ENCODE results near the gene PTK6. TPM values are rescaled to one million over a fixed set of nuclear protein-coding genes. Genes with fewer than 3 reads are reported as not detected.

PTK6 gene
- total and polyA plus RNA-seq, 2 of the 13 experiments (the other 11 are each of a cell fraction or from before 2014, with no cell fraction given): 0.08 TPM; not detected in 1

- TF ChIP-seq U2AF1 (optimal IDR thresholded peaks at IDR 0.05; ENCODE audit: low read depth, low read length) (no peak), MAX (IDR thresholded peaks at IDR 0.05) (peak; percentile 34; the same call in 1 of the 2 replicates), ZMYM4 (CRISPR knock-in tag; IDR thresholded peaks at IDR 0.05) (no peak; the same call in 1 of the 2 replicates), MLLT10 (CRISPR knock-in tag; IDR thresholded peaks at IDR 0.05) (no peak), RNF2 (conservative IDR thresholded peaks at IDR 0.05; ENCODE audit: low read depth) (0 out of 2 replicates have a peak, but pooled peaks have one; percentile 24), RELA (CRISPR knock-in tag; IDR thresholded peaks at IDR 0.05) (no peak), ZNF460 (CRISPR knock-in tag; IDR thresholded peaks at IDR 0.05; ENCODE audit: borderline replicate concordance) (no peak), REST (IDR thresholded peaks at IDR 0.05; ENCODE audit: borderline replicate concordance in 1 of 2, low read depth in 1 of 2, low read length in 2 of 2) (no peak), SALL1 (CRISPR knock-in tag; IDR thresholded peaks at IDR 0.05) (peak; percentile 60; the same call in 1 of the 2 replicates), ZNF331 (CRISPR knock-in tag; IDR thresholded peaks at IDR 0.05) (no peak; the same call in 1 of the 2 replicates), HNF4G (IDR thresholded peaks at IDR 0.05; ENCODE audit: borderline replicate concordance, low read depth, low read length) (peak; percentile 87), HNF4G (CRISPR knock-in tag; IDR thresholded peaks at IDR 0.05; ENCODE audit: borderline replicate concordance, low read depth) (peak; percentile 81; the same call in 1 of the 2 replicates), ZNF367 (CRISPR knock-in tag; IDR thresholded peaks at IDR 0.05; ENCODE audit: borderline replicate concordance) (no peak), ISX (CRISPR knock-in tag; conservative IDR thresholded peaks at IDR 0.05) (no peak), ZBTB21 (CRISPR knock-in tag; IDR thresholded peaks at IDR 0.05) (no peak), ZNF614 (CRISPR knock-in tag; IDR thresholded peaks at IDR 0.05; ENCODE audit: borderline replicate concordance) (no peak), PLSCR1 (CRISPR knock-in tag; IDR thresholded peaks at IDR 0.05; ENCODE audit: borderline replicate concordance) (no peak), SNAPC2 (CRISPR knock-in tag; IDR thresholded peaks at IDR 0.05) (no peak), KMT2B (CRISPR knock-in tag; IDR thresholded peaks at IDR 0.05) (peak; percentile 17; the same call in 1 of the 2 replicates), ZNF329 (CRISPR knock-in tag; IDR thresholded peaks at IDR 0.05; ENCODE audit: low read depth) (0 out of 2 replicates have a peak, but pooled peaks have one; percentile 18)
- TF ChIP-seq, protein P1, sequence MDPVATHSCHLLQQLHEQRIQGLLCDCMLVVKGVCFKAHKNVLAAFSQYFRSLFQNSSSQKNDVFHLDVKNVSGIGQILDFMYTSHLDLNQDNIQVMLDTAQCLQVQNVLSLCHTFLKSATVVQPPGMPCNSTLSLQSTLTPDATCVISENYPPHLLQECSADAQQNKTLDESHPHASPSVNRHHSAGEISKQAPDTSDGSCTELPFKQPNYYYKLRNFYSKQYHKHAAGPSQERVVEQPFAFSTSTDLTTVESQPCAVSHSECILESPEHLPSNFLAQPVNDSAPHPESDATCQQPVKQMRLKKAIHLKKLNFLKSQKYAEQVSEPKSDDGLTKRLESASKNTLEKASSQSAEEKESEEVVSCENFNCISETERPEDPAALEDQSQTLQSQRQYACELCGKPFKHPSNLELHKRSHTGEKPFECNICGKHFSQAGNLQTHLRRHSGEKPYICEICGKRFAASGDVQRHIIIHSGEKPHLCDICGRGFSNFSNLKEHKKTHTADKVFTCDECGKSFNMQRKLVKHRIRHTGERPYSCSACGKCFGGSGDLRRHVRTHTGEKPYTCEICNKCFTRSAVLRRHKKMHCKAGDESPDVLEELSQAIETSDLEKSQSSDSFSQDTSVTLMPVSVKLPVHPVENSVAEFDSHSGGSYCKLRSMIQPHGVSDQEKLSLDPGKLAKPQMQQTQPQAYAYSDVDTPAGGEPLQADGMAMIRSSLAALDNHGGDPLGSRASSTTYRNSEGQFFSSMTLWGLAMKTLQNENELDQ (CRISPR knock-in tag; IDR thresholded peaks at IDR 0.05; ENCODE audit: borderline replicate concordance): no peak
Observed at GRCh38 chr20:63544241-63544957, 7.2 kb upstream of the PTK6 start (continued).

Measured in HepG2 (cell line).